GM12892 (cell line): ENCODE data around the gene PDGFA.

Experiments
- POLR2A ChIP-seq: IDR thresholded peaks from 2 replicates; pipeline ENCODE4 v1.6.1; 2011; ENCODE audit warnings: low read depth, low read length, control low read depth
- POLR2AphosphoS5 ChIP-seq: IDR thresholded peaks from 2 replicates; pipeline ENCODE4 v1.6.1; 2011; ENCODE audit warnings: low read depth, low read length, control low read depth

- TF ChIP-seq POLR2A (no peak), POLR2AphosphoS5 (no peak)
Measured at GRCh38 chr7:471191-471865, 48.3 kb downstream of the PDGFA start.
